Measurements from ENCODE around the gene PIGM.
A peak's percentile ranks its signal among the peaks of the same experiment; 100 is the strongest.
"Not testable (repeated sequence)": the region's sequence is repeated elsewhere in the genome, so short reads cannot be mapped to it uniquely, and the experiment has no call there.

Gene PIGM

DNA sequence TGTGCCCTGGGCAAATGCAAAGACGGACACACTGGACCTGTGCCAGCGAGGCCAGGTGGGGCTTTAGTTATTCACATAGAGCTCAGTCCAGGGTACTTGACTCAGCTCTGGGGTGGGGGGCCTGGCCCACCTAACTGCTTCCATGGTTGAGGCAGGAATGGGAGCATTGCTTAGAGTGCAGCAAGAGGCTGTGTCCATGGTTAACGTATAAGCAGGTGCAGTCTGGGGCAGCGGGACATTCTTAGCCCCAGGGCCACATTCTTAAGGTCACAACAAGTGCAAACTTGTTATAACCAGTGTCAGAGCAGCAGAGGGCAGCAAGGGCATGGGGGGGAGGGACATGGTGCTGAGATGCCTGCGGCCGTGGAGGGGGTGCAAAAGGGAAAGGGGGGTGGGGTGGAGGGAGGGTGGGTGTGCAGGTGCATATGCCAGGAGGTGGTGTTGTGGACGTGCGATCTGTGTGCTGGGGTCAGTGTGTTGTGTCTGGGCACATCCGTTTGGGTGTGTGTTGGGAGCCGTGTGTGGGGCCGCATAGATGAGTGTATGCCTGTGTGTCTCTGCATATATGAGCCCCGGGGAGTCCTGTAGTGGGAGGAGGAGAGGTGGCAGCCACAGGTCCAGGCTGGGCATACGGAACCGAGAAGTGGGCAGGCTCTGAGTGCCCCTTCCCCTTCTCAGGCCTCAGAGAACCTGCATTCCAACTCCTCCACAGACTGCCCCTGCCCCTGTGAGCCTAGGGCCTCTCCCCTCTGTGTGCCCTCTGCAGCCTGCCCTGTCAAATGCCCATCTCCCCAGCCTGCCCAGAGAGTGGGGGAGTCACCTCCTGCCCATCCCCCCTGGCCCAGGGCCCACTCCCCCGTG is 29.8 kb upstream of the PIGM start:
- TF ChIP-seq, protein P1, sequence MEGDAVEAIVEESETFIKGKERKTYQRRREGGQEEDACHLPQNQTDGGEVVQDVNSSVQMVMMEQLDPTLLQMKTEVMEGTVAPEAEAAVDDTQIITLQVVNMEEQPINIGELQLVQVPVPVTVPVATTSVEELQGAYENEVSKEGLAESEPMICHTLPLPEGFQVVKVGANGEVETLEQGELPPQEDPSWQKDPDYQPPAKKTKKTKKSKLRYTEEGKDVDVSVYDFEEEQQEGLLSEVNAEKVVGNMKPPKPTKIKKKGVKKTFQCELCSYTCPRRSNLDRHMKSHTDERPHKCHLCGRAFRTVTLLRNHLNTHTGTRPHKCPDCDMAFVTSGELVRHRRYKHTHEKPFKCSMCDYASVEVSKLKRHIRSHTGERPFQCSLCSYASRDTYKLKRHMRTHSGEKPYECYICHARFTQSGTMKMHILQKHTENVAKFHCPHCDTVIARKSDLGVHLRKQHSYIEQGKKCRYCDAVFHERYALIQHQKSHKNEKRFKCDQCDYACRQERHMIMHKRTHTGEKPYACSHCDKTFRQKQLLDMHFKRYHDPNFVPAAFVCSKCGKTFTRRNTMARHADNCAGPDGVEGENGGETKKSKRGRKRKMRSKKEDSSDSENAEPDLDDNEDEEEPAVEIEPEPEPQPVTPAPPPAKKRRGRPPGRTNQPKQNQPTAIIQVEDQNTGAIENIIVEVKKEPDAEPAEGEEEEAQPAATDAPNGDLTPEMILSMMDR (IDR thresholded peaks at IDR 0.05; ENCODE audit: control insufficient read depth, extremely low read depth, insufficient read depth), result no peak
- DNase-seq (ENCODE audit: low read depth), result no peak
- H3K4me3 ChIP-seq (ENCODE audit: low read depth, low read length), result no peak overlapping the region

DNA sequence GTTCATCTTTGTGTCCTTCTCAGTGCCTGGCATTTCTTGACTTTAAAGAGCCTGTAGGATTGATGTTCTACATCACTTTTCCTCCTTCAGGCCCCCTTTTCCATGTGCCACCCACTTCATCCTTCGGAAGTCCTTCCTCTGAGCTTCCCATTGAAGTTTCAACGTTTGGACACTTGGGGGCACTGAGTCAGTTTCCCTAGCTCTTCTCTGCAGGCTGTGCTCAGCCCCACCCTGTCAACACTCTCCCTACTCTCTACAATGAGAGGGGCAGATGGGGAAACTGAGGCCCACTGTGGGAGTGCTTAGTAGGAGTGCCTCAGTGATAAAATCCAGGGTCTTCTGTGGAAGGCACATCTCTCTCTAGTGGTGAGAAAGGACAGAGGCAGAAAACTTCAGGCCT is 26.3 kb upstream of the PIGM start:
- no peak for DNase-seq (ENCODE audit: low read depth)
- no peak overlapping the region for H3K4me3 ChIP-seq (ENCODE audit: low read depth, low read length)
- TF ChIP-seq, protein P1 (IDR thresholded peaks at IDR 0.05; ENCODE audit: control insufficient read depth, extremely low read depth, insufficient read depth), result 0 out of 2 replicates have a peak, but pooled peaks have one; percentile 20

DNA sequence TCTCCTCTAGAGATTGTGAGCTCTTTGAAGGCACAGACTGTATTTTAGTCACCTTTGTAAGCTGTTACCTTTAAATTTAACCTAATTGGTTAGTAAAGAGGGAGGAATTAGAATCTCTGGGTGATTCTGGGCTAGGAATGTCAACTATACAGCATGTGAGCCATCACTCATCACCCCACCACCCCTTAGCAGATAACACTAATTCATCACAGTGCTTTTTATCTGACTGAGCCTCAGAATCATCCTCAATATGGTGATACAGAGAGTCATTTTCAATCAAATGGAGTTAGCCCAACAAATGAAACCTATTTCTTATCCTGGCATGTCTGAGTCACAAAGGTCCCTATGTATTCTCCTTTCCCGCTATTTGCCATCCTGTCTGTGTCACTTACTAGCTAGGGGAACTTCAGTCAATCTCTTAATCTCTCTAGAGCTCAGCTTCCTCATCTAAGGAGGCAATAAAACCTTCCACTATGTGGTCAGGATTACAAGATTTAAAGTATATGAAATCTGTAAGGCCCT is 24.9 kb upstream of the PIGM start:
- TF ChIP-seq, protein P1 (IDR thresholded peaks at IDR 0.05; ENCODE audit: control insufficient read depth, extremely low read depth, insufficient read depth), result no peak
- H3K4me3 ChIP-seq (ENCODE audit: low read depth, low read length), result no peak overlapping the region
- DNase-seq (ENCODE audit: low read depth), result no peak

DNA sequence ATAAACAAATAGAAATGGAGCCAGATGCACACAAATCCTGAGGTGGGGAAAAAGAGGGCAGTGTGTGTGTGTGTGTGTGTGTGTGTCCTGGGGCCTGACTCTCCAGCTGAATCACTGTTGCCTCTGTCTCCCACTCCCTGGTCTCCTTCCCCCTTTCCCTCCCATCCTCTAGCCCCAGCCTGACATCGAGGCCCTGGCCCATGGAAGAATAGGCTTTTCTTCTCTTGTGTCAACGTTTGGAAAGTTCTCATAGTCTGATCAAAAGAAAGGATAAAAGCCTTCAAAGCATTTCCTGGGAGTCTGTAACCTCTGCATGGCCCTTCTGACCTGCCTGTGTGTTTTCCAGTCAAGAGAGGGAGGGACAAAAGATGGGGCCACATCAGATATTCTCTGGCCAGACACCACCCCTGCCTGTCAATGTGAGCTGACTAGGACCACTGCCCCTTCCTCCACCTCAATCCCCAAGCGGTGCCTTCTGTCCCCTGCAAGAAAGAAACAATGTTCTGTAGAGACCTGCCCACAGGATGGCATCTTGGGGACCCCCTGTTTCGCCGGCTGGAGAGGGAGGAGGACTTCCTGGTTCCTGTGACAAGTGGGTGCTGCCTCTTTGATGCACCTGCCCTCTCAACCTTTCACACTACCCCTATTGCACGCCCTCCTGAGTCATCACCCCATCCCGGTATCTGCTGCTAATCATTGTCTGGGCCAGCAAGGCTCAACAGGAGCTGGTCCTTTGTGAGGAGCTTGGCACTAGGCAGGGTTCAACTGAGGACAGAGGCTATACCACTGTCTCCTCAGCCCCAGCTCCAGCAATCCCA is 22.0 kb upstream of the PIGM start:
- DNase-seq (ENCODE audit: low read depth), result no peak
- no peak overlapping the region for H3K4me3 ChIP-seq (ENCODE audit: low read depth, low read length)

DNA sequence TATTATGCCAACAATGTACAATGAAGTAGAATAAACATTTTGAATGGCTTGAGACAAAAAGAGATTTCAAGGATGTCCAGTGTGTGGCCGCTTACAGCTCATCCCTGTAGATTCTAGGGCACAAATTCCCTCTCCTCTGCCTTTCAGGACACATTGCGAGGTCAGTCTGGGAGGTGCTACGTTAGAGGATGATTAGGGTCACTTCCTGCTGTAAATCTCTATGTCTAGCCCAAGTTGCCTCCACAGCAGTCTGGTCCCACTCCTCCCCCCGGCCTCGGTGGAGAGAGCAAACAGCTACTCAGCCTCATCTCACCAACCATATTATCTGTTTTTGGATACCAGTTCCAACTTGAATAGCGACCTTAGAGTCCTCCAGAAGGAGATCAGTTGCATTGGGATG is 21.1 kb upstream of the PIGM start:
- no peak for DNase-seq (ENCODE audit: low read depth)
- TF ChIP-seq, protein P1 (IDR thresholded peaks at IDR 0.05; ENCODE audit: control insufficient read depth, extremely low read depth, insufficient read depth), result no peak
- H3K4me3 ChIP-seq (ENCODE audit: low read depth, low read length), result no peak overlapping the region

More for the DNA sequence above, 22.0 kb upstream of the PIGM start:
- TF ChIP-seq, protein P1 (IDR thresholded peaks at IDR 0.05; ENCODE audit: control insufficient read depth, extremely low read depth, insufficient read depth), result no peak

DNA sequence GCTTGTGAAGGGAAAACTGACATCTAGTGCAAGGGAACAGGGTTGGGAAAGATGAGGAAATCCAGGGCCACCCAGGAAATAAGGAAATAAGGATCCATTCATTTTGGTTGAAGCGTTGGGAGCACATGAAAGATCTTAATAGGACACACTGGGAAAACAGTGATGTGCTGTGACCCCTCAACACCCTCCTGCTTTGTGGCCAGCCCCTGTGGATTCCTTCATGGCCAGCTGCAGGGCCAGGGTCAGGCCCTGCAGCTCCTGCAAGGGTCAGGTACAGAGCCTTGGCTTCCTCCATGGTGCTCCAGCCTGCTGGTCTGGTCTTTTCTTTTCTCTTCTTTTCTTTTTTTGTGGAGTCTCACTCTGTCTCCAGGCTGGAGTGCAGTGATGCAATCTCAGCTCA is 18.8 kb upstream of the PIGM start:
- H3K4me3 ChIP-seq (ENCODE audit: low read depth, low read length), result no peak overlapping the region
- TF ChIP-seq, protein P1 (IDR thresholded peaks at IDR 0.05; ENCODE audit: control insufficient read depth, extremely low read depth, insufficient read depth), result no peak
- DNase-seq (ENCODE audit: low read depth), result no peak

DNA sequence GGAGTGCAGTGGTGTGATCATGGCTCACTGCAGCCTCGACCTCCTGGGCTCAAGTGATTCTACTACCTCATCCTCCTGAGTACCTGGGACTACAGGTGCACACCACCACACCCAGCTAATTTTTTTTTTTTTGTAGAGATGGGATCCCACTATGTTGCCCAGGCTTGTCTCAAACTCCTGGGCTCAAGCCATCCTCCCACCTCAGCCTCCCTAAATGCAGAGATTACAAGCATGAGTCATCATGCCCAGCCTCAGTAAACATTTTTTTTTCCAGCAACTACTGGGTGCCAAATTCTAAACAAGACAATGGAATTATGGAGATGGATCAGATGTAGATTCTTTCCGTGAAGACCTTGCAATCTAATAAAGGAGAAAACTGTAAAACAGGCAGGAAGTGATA is 18.4 kb upstream of the PIGM start:
- H3K4me3 ChIP-seq (ENCODE audit: low read depth, low read length); DNase-seq (ENCODE audit: low read depth): not testable (repeated sequence)
